Smooth muscle cell (in vitro differentiated cells): ENCODE data around the gene OS9. TPM values are rescaled to one million over a fixed set of nuclear protein-coding genes. Genes with fewer than 3 reads are reported as not detected.

Source experiments
- DNase-seq: peaks from one replicate; lab custom pipeline; 2025; ENCODE audit not compliant: unreplicated experiment; lab: John Stamatoyannopoulos, UW
- H2AFZ ChIP-seq: fragments of 200-600 bp; sonication (generic); 2 replicates; pipeline ENCODE4 v1.6.0; 2016; ENCODE audit warnings: antibody characterized with exemption, low read depth, mild to moderate bottlenecking
- H3F3A ChIP-seq: fragments of 200-600 bp; sonication (generic); 2 replicates; pipeline ENCODE4 v1.6.0; 2017; ENCODE audit warnings: antibody characterized with exemption, low read depth
- H3K27ac ChIP-seq: fragments of 200-600 bp; sonication (generic); 2 replicates; pipeline ENCODE4 v1.5.1; 2016; ENCODE audit warnings: low read depth, mild to moderate bottlenecking
- H3K27me3 ChIP-seq: fragments of 200-600 bp; sonication (generic); 2 replicates; pipeline ENCODE4 v1.6.1; 2016; ENCODE audit warnings: low read depth, mild to moderate bottlenecking
- H3K36me3 ChIP-seq: fragments of 200-600 bp; sonication (generic); 2 replicates; pipeline ENCODE4 v1.5.1; 2016; ENCODE audit warnings: low read depth
- H3K4me1 ChIP-seq: fragments of 200-600 bp; sonication (generic); 2 replicates; pipeline ENCODE4 v1.5.1; 2016; ENCODE audit warnings: low read depth
- H3K4me2 ChIP-seq: fragments of 200-600 bp; sonication (generic); 2 replicates; pipeline ENCODE4 v1.6.0; 2016; ENCODE audit warnings: mild to moderate bottlenecking
- H3K4me3 ChIP-seq: fragments of 200-600 bp; sonication (generic); 2 replicates; pipeline ENCODE4 v1.5.1; 2016; ENCODE audit warnings: mild to moderate bottlenecking
- H3K79me2 ChIP-seq: fragments of 200-600 bp; sonication (generic); 2 replicates; pipeline ENCODE4 v1.6.0; 2016; ENCODE audit warnings: low read depth, mild to moderate bottlenecking
- H3K9ac ChIP-seq: fragments of 200-600 bp; sonication (generic); 2 replicates; pipeline ENCODE4 v1.6.0; 2016; ENCODE audit warnings: low read depth
- H3K9me3 ChIP-seq: fragments of 200-600 bp; sonication (generic); replicated peaks from 2 replicates; pipeline ENCODE4 v1.5.1; 2016; ENCODE audit warnings: low read depth
- H4K20me1 ChIP-seq: fragments of 200-600 bp; sonication (generic); 2 replicates; pipeline ENCODE4 v1.6.0; 2016; ENCODE audit warnings: low read depth
- WGBS: methylation state at CpG from one replicate; pipeline ENCODE4 v1.1.7; 2016; ENCODE audit warnings: low lambda C conversion rate; 5-methylcytosine and 5-hydroxymethylcytosine counted together
- polyA plus RNA-seq: library from polyadenylated mRNA; unstranded; fragments of >200 nt; fragmentation: Nextera tagmentation; extraction: Ambion mirVana; gene quantifications from 2 replicates; pipeline ENCODE4 v1.2.1, GENCODE V29; 2016
- total RNA-seq: library from RNA; depleted of rRNA; stranded (reverse); fragments of >200 nt; gene quantifications from 2 replicates; pipeline ENCODE4 v1.2.3, GENCODE V29; 2014
- TF ChIP-seq, protein P1 (sequence below): fragments of 200-600 bp; sonication (generic); IDR thresholded peaks from 2 replicates; pipeline ENCODE4 v1.5.1; 2017; ENCODE audit warnings: borderline replicate concordance, mild to moderate bottlenecking, antibody characterized with exemption; ENCODE audit not compliant: insufficient read depth, poor library complexity, severe bottlenecking

The OS9 gene
- total and polyA plus RNA-seq, 2 experiments from 2014 or later: 179 to 236 TPM

DNA sequence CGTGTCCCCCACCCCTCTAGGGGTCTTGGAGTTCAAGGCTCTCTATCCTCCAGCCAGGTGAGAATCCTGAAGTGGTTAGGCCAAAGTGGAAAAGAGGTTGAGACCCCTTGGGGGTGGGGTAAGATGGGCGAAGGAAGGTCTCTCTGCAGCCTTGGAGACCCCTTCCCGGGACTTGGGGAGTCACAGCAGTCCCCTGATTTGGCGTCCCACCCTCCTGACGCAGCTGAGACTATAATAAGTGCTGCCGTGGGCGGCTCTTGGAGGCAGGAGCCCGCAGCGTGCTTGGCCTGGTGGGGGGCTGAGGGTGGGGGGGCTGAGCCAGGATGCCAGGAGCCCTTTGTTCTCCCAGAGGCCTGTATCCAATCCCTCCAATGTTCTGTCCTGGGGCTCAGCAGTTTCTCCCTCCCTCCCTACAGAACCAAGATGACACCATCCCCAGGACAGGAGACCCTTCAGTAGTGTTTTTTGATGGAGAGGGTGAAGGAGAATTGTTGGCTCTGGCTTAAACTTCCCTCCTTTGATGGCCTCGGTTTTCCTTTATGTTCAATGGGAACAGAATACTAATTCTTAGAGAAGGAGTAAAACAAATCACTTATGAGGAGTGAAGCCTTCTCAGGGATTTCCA lies 46.1 kb downstream of the OS9 start:
- DNase-seq: no peak
- no peaks in the 10 kb centered on the region for H4K20me1 ChIP-seq
- H3F3A ChIP-seq: no peaks in the 10 kb centered on the region
- H3K9me3 ChIP-seq: no peaks in the 10 kb centered on the region
- TF ChIP-seq, protein P1, sequence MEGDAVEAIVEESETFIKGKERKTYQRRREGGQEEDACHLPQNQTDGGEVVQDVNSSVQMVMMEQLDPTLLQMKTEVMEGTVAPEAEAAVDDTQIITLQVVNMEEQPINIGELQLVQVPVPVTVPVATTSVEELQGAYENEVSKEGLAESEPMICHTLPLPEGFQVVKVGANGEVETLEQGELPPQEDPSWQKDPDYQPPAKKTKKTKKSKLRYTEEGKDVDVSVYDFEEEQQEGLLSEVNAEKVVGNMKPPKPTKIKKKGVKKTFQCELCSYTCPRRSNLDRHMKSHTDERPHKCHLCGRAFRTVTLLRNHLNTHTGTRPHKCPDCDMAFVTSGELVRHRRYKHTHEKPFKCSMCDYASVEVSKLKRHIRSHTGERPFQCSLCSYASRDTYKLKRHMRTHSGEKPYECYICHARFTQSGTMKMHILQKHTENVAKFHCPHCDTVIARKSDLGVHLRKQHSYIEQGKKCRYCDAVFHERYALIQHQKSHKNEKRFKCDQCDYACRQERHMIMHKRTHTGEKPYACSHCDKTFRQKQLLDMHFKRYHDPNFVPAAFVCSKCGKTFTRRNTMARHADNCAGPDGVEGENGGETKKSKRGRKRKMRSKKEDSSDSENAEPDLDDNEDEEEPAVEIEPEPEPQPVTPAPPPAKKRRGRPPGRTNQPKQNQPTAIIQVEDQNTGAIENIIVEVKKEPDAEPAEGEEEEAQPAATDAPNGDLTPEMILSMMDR: no peak
- H3K27me3 ChIP-seq: peaks cover 82% of the 10 kb centered on the region
- H3K4me1 ChIP-seq: peaks cover 17% of the 10 kb centered on the region
- no peak overlapping the region for H3K27ac ChIP-seq
- H2AFZ ChIP-seq: no peak overlapping the region
- no peak overlapping the region for H3K4me2 ChIP-seq
- H3K36me3 ChIP-seq: no peaks in the 10 kb centered on the region
- H3K4me3 ChIP-seq: no peak overlapping the region
- H3K79me2 ChIP-seq: no peaks in the 10 kb centered on the region
- H3K9ac ChIP-seq: no peak overlapping the region
- 34% methylated on average over 10 of the region's 10 CpGs for WGBS

DNA sequence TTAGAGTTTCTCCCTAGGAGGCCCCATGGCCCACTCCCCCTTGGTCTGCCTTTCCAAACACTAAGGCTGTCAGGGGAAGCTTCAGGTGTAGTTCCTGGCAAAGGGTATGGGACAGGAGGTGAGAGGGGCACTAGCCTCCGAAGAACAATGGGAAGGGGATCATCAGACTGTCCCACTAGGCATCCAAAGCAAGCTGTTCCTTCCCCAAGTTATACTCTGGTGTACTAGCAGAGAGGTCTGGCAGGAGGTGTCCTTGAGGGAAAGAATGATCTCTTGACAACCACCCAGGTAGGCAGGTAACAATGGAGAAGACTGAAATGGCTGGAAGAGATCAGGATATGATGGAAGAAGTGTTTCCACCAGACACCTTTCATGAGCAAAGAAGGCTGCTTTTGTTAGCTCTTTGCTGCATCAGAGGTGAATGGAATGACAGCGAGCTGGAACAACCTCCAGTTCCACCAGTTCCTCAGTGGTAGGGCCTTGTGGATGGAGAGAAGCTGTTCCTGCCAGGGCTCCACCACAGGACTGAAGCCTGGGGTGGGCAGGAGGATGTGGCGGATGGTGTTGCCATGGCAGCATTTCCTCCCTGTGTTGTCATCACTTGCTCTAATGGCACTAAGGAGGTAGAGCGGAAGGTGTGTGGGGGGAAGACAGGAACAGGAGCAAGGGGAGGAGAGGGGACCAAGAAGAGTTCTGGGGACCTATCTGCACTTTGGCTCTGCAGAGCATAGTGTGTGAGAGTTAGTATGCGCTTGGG lies 46.9 kb downstream of the OS9 start:
- Histone ChIP-seq H3K4me3 (no peak overlapping the region), H4K20me1 (no peaks in the 10 kb centered on the region), H3K9ac (no peak overlapping the region), H3K4me2 (no peak overlapping the region), H2AFZ (no peak overlapping the region), H3K27me3 (peaks cover 74% of the 10 kb centered on the region), H3K36me3 (no peaks in the 10 kb centered on the region), H3F3A (peaks cover 6% of the 10 kb centered on the region), H3K79me2 (no peaks in the 10 kb centered on the region), H3K4me1 (peaks cover 16% of the 10 kb centered on the region), H3K9me3 (no peaks in the 10 kb centered on the region), H3K27ac (no peak overlapping the region)
- no peak for DNase-seq
- 75% methylated on average over 5 of the region's 5 CpGs for WGBS
- TF ChIP-seq, protein P1: no peak

DNA sequence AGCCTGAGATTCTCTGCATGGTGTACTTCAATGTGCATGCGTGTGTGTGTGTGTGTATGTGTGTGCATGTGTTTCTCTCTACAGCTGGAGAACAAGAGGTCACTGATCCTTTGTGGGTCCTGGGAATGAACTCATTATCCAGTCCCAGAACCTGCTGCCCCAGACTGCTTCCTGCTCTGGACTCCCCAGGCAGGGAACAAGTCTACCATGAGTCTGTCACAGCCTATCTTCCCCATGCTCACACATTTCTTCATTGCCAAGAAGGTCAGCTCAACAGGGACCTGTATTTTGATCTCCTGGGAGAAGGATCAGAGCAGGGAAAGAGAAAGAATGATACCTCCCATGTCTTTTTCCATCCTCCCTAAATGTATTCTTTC lies 47.5 kb downstream of the OS9 start:
- Histone ChIP-seq H3F3A (peaks cover 12% of the 10 kb centered on the region), H3K79me2 (no peaks in the 10 kb centered on the region), H4K20me1 (no peaks in the 10 kb centered on the region), H3K4me1 (peaks cover 20% of the 10 kb centered on the region), H3K4me3 (no peak overlapping the region), H3K9ac (no peak overlapping the region), H3K27ac (no peak overlapping the region), H3K27me3 (peaks cover 68% of the 10 kb centered on the region), H3K4me2 (no peak overlapping the region), H3K9me3 (no peaks in the 10 kb centered on the region), H3K36me3 (no peaks in the 10 kb centered on the region), H2AFZ (no peak overlapping the region)
- DNase-seq: no peak
- 92% methylated on average over 1 of the region's 1 CpG for WGBS
- TF ChIP-seq, protein P1: no peak
